Small intestine (tissue), 7 donors: Measurements from ENCODE around the gene FXYD2. TPM values are rescaled to one million over a fixed set of nuclear protein-coding genes. Genes with fewer than 3 reads are reported as not detected.

Source experiments
- DNase-seq, 2 donors: peaks; one replicate each; pipeline versions ENCODE4 v3.0.0 to v3.0.0-alpha.2; 2013
- FAIRE-seq: peaks from 2 replicates; lab custom pipeline; 2012; peaks lifted over from hg19 to GRCh38; lab: Jason Lieb, UNC
- H3K27ac ChIP-seq, 3 donors: one replicate each; pipeline ENCODE4 v1.5.1; 2013; ENCODE audit warnings: low read length in 2 of 3, mild to moderate bottlenecking in 2 of 3, control low read depth in 1 of 3, inconsistent platforms in 1 of 3, low read depth in 1 of 3, moderate library complexity in 1 of 3
- H3K27me3 ChIP-seq, 3 donors: one replicate each; pipeline ENCODE4 v1.6.1; 2013; ENCODE audit warnings: low read length in 3 of 3, inconsistent platforms in 1 of 3; ENCODE audit not compliant: control insufficient read depth in 3 of 3, insufficient read depth in 3 of 3
- H3K36me3 ChIP-seq, 3 donors: one replicate each; pipeline ENCODE4 v1.6.1; 2013; ENCODE audit warnings: low read length in 3 of 3, inconsistent platforms in 1 of 3, low read depth in 1 of 3, mild to moderate bottlenecking in 1 of 3, moderate library complexity in 1 of 3; ENCODE audit not compliant: control insufficient read depth in 3 of 3, insufficient read depth in 2 of 3
- H3K4me1 ChIP-seq, 3 donors: one replicate each; pipeline ENCODE4 v1.6.1; 2013; ENCODE audit warnings: low read length in 2 of 3, inconsistent platforms in 1 of 3, low read depth in 1 of 3, mild to moderate bottlenecking in 1 of 3, moderate library complexity in 1 of 3; ENCODE audit not compliant: control insufficient read depth in 3 of 3, insufficient read depth in 2 of 3
- H3K4me3 ChIP-seq, 3 donors: one replicate each; pipeline ENCODE4 v1.5.1; 2013; ENCODE audit warnings: low read length in 3 of 3, control low read depth in 1 of 3, inconsistent platforms in 1 of 3, low read depth in 1 of 3, mild to moderate bottlenecking in 1 of 3, moderate library complexity in 1 of 3
- H3K9me3 ChIP-seq, 2 donors: one replicate each; pipeline ENCODE4 v1.6.1; 2013; ENCODE audit warnings: low read depth in 1 of 2, low read length in 1 of 2; ENCODE audit not compliant: control insufficient read depth in 2 of 2, insufficient read depth in 1 of 2
- WGBS, 3 donors: extraction: QIAGEN DNeasy Blood & Tissue Kit; methylation state at CpG; one replicate each; pipeline ENCODE4 v1.1.7; 2013; 5-methylcytosine and 5-hydroxymethylcytosine counted together
- polyA plus RNA-seq, 4 donors: library from polyadenylated mRNA; stranded (reverse) in 3 of 4; unstranded in 1 of 4; fragments of 200-250 nt in 3 of 4; fragments of 120-200 nt in 1 of 4; gene quantifications; one replicate each; pipeline versions ENCODE4 v1.2.1 to v1.2.3, GENCODE V29; 2013
- donor health status: healthy with polysubstance abuse.
- donor health status: control.
- donor health status: control.
- donor health status: Bipolar disorder and iron deficiency.
- donor health status: healthy.

FXYD2 gene
- polyA plus RNA-seq, 4 donors, result 2.2 to 136 (median 3.2) TPM; not detected in 1

DNA sequence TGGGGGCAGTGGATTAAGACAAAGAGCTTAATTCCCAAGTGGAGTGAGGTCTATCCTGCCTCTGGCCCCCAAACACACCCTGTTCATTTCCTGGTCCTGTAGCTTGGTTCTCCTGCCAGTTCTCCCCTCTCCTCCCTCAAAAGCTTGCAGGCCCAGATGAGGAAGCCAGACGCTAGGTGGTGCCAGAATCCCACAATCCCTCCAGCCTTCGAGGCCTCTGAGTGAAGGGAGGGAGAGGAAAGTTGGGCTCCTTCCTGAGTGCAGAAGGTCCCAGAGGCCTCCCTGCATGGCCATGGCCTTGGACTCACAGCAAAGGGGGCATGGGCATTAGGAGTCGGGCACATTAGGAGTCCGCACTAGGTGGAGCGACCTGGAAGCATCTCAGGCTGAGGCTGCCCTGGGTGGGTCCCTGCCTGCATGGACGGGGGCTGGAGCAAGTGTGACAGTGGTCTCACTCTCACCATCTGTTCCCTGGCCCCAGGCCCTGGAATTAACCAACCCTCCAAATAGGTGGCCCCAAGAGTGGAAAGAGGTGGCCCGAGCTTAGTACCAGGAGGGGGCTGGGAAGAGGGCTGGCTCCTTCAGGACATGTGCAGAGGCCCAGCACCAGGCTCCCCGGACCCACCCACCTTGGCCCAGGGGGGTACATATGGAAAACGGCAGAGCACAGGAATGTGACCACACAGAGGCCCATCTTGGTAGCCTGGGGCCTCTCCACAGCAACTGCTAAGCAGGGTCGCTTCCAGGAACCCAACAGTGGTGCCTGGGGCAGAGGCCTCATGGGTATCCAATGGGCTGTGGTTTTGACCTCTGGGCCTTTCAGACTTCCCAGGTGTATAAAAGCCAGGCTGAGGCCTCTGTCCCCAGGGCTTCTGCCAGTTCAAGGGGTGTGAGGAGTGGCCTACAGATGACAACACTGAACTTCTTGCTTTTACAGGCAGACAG, 5.2 kb downstream of the FXYD2 start:
- Histone ChIP-seq H3K9me3 (no peaks in the 10 kb centered on the region), H3K27ac (peak overlapping the region in 2 of 3 donors; percentile 70 to 87), H3K36me3 (peaks cover 0 to 9% (median 0%) of the 10 kb centered on the region in 3 donors), H3K4me3 (no peak overlapping the region), H3K4me1 (peaks cover 0 to 80% (median 6%) of the 10 kb centered on the region in 3 donors), H3K27me3 (no peaks in the 10 kb centered on the region)
- DNase-seq, result peak; percentile 81 to 91
- FAIRE-seq, result no peak
- WGBS, 3 donors, result 53 to 69% (median 64%) methylated on average over 9 to 10 of the region's 10 CpGs

DNA sequence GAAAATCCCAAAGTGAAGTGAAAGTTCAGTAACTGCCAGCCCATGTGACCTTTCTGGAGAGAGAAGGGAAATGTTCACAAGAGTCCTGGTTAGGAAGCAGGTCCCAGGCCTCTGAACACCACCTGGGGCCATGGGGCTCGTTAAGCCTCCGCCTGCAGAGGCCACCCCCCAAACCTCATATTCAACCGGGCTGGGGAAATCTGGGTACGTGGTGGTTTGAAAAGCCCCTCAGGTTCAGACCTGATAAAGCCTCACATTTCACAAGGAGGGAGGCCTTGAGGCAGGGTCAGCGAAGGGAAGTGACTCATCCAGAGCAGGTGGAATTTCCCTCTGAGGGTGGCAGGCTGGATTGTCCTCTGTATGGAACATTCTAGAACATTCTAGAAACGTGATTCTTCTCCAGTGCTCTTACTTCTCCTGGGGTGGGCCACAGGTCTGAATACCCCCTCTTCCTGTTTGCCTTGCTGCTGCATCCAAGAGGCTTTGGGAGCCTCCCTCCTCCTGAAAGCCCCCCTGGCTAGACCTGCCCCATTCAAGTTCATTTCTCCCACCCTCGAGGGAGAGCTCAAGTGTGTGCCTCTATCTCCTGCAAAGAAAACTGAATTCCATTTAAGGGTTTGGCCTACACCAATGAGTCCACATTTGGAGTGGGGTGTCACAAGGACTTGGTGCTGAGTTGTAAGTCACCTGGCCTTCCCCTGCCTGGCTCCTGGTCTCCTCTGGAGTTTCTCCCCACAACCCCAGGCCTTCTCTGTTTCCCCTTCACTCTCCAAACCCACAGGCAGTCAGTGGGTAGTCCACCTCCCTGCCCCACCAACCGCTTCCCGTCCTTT, 6.3 kb downstream of the FXYD2 start:
- FAIRE-seq, result no peak
- peak overlapping the region in 1 of 3 donors; percentile 57 for H3K27ac ChIP-seq
- H3K4me1 ChIP-seq, result peaks cover 2 to 77% (median 6%) of the 10 kb centered on the region in 3 donors
- no peaks in the 10 kb centered on the region for H3K27me3 ChIP-seq
- DNase-seq, result no peak
- H3K36me3 ChIP-seq, result peaks cover 0 to 9% (median 0%) of the 10 kb centered on the region in 3 donors
- H3K9me3 ChIP-seq, result no peaks in the 10 kb centered on the region
- 52 to 60% (median 55%) methylated on average over 9 of the region's 9 CpGs for WGBS, 3 donors
- H3K4me3 ChIP-seq, result no peak overlapping the region

DNA sequence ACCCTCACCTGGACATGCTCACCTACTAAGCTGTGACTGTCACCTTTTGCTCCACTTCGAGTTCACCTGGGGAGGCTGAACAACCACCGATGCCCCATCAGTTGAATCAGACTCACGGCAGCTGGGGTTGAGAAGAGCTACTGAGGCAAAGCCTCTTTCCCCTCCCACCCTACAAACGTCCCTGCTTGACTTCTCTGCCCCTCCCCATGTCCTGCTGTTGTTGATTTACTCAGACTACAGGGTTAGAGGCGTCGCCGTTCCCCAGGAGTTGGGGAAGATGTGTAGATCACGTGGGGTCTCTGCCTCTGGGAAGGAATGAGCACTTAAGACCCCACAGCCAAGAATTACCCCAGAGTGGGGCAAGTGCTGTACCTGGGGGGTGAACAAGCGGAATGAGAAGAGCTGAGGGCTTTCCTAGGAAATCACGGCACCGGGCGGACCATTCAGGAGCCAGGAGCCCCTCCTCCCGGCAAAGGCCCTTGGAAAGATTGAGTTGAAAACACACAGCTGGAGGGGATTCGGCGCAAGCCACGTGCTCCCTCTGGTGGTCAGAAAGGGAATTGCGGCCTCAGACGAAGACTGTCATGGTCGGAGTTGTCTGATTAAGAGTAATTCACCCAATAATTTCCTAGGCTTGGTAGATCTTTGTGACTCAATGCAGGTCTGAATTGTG, 7.0 kb downstream of the FXYD2 start:
- H3K4me1 ChIP-seq, result peaks cover 2 to 70% (median 6%) of the 10 kb centered on the region in 3 donors
- WGBS, 3 donors, result 13 to 21% (median 18%) methylated on average over 19 of the region's 19 CpGs

DNA sequence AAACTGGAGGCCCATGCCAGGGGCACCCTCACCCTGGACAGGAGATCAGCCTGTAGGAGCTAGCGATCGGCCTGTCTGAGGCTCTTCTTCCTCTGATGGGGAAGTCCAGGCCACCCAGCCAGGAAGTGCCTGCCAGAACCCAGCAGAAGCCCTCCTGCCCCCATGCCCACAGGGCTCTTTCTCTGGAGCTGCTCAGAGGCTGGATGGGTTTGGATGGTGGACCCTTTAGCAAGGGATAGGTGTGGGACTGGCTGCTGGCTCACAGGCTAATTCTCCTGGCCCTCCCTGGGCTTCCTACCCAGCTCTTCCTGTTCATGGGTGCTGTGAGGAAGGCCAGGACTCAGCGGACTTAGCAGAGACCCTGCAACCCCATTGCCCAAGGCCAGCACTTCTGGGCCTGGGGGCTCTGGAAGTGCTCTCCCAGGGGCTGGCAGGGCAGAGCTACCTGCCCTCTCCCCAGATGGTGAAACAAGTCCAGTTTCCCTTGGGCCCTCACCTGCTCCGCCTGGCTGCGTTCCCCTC, 7.6 kb downstream of the FXYD2 start:
- FAIRE-seq (no peak), DNase-seq (no peak)
- Histone ChIP-seq H3K9me3 (no peaks in the 10 kb centered on the region), H3K36me3 (peaks cover 0 to 9% (median 0%) of the 10 kb centered on the region in 3 donors), H3K4me3 (no peak overlapping the region), H3K27ac (peak overlapping the region in 2 of 3 donors; percentile 78 to 79), H3K4me1 (peaks cover 2 to 65% (median 6%) of the 10 kb centered on the region in 3 donors), H3K27me3 (no peaks in the 10 kb centered on the region)
- 76 to 98% (median 76%) methylated on average over 5 of the region's 5 CpGs for WGBS, 3 donors

More for the DNA sequence above, 7.0 kb downstream of the FXYD2 start:
- Histone ChIP-seq H3K27ac (peak overlapping the region in 2 of 3 donors; percentile 78 to 79), H3K27me3 (no peaks in the 10 kb centered on the region), H3K4me3 (no peak overlapping the region), H3K9me3 (no peaks in the 10 kb centered on the region), H3K36me3 (peaks cover 0 to 9% (median 0%) of the 10 kb centered on the region in 3 donors)
- FAIRE-seq, result no peak
- DNase-seq, result peak; percentile 59 to 92

DNA sequence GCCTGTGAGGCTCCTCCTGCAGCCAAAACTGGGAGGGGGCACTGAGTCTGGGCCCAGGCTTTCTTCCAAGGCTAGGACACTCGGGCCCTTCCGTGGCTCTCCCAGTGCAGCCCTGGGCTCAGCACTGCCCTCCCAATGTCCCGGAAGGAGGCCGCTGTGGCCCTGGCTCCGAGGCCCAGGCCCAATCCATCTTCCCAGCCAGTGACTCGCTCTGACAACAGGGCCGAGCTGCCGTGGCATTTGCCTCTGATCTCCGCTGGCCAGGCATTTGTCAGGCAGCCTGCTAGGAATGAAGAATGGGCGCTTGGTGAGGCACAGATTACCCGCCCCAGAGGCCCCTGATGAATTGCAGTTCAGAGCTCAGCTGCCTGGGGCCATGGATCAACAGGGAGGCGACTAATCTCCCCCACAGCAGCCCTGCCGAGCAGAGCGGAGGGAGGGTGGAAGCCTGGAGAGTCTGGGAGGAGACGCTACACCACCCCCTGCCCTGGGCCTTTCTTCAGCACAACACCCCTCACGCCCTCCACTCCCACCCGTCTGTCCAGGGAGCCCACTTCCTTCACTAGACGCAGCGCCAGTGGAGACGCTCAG, 8.3 kb downstream of the FXYD2 start:
- peak in 1 of 2 donors; percentile 84 for DNase-seq
- no peak for FAIRE-seq
- 72 to 82% (median 72%) methylated on average over 20 of the region's 20 CpGs for WGBS, 3 donors
- Histone ChIP-seq H3K27ac (peak overlapping the region in 2 of 3 donors; percentile 79 to 86), H3K4me1 (peaks cover 2 to 65% (median 6%) of the 10 kb centered on the region in 3 donors), H3K9me3 (no peaks in the 10 kb centered on the region), H3K27me3 (no peaks in the 10 kb centered on the region), H3K36me3 (peaks cover 0 to 6% (median 0%) of the 10 kb centered on the region in 3 donors), H3K4me3 (no peak overlapping the region)

DNA sequence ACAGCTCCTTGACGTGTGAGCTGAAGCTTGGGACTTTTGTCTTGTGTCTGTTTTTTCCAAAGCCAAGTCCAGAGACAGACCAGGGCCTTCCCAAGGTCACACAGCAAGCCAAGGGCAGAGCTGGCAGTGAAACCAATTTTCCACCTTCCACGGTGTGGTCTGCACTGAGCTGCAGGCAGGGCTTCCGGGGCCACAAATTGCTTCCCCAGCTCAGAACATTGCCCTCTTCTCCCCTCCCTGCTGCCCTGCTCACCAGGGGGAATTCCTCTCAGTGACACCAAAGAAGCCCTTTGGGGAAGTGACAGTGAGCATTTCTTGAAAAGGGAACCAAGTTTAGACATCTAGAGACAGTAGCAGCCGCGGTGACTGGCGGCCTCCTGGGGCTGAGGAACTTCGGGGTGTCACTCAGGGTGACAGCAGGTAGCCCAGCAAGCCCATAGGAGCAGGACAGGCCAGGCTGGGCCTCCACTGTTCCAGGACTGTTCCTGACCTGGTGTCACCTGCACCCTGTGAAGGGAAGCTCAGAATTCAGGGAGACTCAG, 9.2 kb downstream of the FXYD2 start:
- DNase-seq, result peak; percentile 35 to 57

DNA sequence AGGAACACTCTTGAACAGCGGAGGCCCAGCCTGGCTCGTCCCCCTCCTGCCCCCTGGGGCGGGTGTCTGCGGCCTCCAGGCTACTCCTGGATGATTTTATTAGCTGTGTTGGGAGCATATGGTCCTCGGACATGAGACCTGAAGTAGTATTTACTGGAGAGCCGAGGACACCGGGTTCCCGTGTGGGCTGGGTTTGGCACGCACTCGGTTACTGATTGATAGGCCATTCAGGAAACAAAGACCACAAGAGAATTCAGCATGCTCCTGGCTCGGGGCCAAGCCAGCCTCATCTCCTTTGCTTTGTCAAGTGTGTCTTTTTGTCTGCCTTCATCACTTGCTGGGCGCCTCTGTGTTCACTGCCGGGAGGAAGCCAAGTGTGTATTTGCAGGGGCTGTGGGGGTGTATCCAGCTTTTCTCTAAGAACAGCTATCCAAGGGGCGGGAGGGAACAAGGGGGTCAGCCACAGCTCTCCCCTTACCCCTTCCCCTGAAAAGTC, 9.7 kb downstream of the FXYD2 start:
- no peaks in the 10 kb centered on the region for H3K27me3 ChIP-seq
- FAIRE-seq (no peak), DNase-seq (peak; percentile 90 to 94)
- H3K4me3 ChIP-seq, result no peak overlapping the region
- H3K9me3 ChIP-seq, result no peaks in the 10 kb centered on the region
- peak overlapping the region in 2 of 3 donors; percentile 79 to 86 for H3K27ac ChIP-seq
- peaks cover 0 to 5% (median 0%) of the 10 kb centered on the region in 3 donors for H3K36me3 ChIP-seq
- WGBS, 3 donors, result 14 to 31% (median 25%) methylated on average over 14 of the region's 14 CpGs
- H3K4me1 ChIP-seq, result peaks cover 2 to 57% (median 6%) of the 10 kb centered on the region in 3 donors

More for the DNA sequence above, 9.2 kb downstream of the FXYD2 start:
- FAIRE-seq, result no peak
- peaks cover 0 to 6% (median 0%) of the 10 kb centered on the region in 3 donors for H3K36me3 ChIP-seq
- H3K27ac ChIP-seq, result peak overlapping the region in 2 of 3 donors; percentile 79 to 86
- peaks cover 2 to 62% (median 6%) of the 10 kb centered on the region in 3 donors for H3K4me1 ChIP-seq
- no peak overlapping the region for H3K4me3 ChIP-seq
- H3K27me3 ChIP-seq, result no peaks in the 10 kb centered on the region
- H3K9me3 ChIP-seq, result no peaks in the 10 kb centered on the region
- WGBS, 3 donors, result 22 to 45% (median 37%) methylated on average over 7 of the region's 7 CpGs
